H7 (cell line): ENCODE data around the gene PTPRQ. TPM values are rescaled to one million over a fixed set of nuclear protein-coding genes. Genes with fewer than 3 reads are reported as not detected.
A peak's percentile ranks its signal among the peaks of the same experiment; 100 is the strongest.
"Not testable (repeated sequence)": the region's sequence is repeated elsewhere in the genome, so short reads cannot be mapped to it uniquely, and the experiment has no call there.

Experiments
- DNase-seq: peaks from one replicate; pipeline ENCODE4 v3.0.0; 2012
- H3K27me3 ChIP-seq: 2 replicates; pipeline ENCODE4 v1.6.0; 2011; ENCODE audit warnings: mild to moderate bottlenecking, low read length; ENCODE audit not compliant: control insufficient read depth, insufficient read depth
- H3K36me3 ChIP-seq: replicated peaks from 2 replicates; pipeline ENCODE4 v1.5.1; 2011; ENCODE audit warnings: low read length; ENCODE audit not compliant: control insufficient read depth, insufficient read depth
- H3K4me3 ChIP-seq: 2 replicates; pipeline ENCODE4 v1.5.1; 2011; ENCODE audit warnings: low read depth, mild to moderate bottlenecking, control low read depth, low read length, moderate library complexity; ENCODE audit not compliant: insufficient read depth
- total RNA-seq: library from RNA; depleted of rRNA; stranded (reverse); fragments of >200 nt; shearing (Covaris generic); gene quantifications from 2 replicates; pipeline ENCODE4 v1.2.3, GENCODE V29; 2014

The PTPRQ gene
- total RNA-seq, 1 experiment from 2014 or later, result 0.21 TPM

- Histone ChIP-seq H3K27me3 (no peaks in the 10 kb centered on the region), H3K4me3 (no peak overlapping the region), H3K36me3 (no peaks in the 10 kb centered on the region)
- DNase-seq, result no peak
These were observed 176.2 kb downstream of the PTPRQ start for GRCh38 chr12:80620281-80620680.

- Histone ChIP-seq H3K36me3 (no peaks in the 10 kb centered on the region), H3K27me3 (no peaks in the 10 kb centered on the region), H3K4me3 (no peak overlapping the region)
- DNase-seq, result no peak
These were observed 178.2 kb downstream of the PTPRQ start for GRCh38 chr12:80622271-80622670.

DNA sequence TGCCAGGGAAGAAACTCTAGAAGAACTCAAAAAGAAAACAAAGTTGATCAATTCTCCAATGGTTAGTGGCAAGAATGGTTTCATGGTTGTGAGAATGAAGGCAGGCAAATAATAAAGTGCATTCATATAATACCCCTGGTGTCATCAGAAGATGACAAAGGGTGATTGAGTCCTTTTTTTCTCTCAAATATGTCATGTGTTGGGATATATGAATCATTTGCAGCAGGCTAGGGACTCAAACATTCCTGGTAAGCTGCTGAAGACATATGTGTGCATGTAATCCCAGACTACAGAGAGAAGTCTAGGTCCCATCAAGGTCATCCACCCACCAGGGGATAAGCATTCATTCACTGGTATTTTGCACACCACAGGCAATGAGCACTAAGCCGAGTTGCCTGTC lies 181.0 kb downstream of the PTPRQ start:
- no peak for DNase-seq
- no peaks in the 10 kb centered on the region for H3K36me3 ChIP-seq
- H3K27me3 ChIP-seq, result no peaks in the 10 kb centered on the region
- no peak overlapping the region for H3K4me3 ChIP-seq

DNA sequence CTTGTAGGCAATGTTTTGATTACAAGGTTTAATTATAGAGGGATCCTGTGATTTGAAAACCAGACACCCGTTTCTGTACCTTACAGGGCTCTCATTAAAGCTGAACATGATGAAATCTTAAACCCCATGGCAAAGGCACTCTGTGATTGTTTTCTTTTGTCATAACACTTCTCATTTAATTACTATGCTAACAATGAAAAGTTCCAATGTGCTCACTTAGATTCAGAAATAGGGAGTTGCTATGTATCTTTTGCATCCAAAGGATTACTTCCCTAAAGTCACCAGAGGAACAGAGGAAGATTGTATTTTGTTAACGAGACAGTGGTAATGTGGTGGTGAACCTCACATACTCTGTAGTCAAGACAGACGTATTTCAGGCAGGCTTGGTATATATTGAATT lies 181.9 kb downstream of the PTPRQ start:
- H3K4me3 ChIP-seq, result no peak overlapping the region
- DNase-seq, result no peak
- no peaks in the 10 kb centered on the region for H3K27me3 ChIP-seq
- H3K36me3 ChIP-seq, result no peaks in the 10 kb centered on the region

- DNase-seq, result no peak
- Histone ChIP-seq H3K4me3 (no peak overlapping the region), H3K36me3 (no peaks in the 10 kb centered on the region), H3K27me3 (no peaks in the 10 kb centered on the region)
These were observed 183.7 kb downstream of the PTPRQ start for GRCh38 chr12:80627782-80628181.

DNA sequence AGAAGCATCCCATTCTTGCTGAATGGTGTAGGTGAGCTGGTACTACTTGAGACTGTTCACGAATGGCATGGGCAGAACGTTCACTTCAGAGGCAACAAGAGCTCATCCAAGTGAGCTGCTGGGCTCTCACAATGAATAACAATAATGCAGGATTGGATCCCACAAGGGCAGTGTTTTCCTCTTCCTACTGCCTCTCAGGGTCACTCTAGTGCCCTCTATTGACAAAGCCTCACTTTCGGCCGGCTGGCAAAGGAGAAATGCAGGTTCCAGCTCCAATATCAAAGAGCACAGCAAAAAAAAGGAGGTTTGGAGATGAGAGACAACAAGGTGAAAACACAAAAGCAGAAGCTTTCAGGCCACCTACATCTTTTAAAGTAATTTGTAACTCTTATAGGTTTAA lies 188.8 kb downstream of the PTPRQ start:
- H3K27me3 ChIP-seq, result no peaks in the 10 kb centered on the region
- no peaks in the 10 kb centered on the region for H3K36me3 ChIP-seq
- peak; percentile 41 for DNase-seq
- no peak overlapping the region for H3K4me3 ChIP-seq

DNA sequence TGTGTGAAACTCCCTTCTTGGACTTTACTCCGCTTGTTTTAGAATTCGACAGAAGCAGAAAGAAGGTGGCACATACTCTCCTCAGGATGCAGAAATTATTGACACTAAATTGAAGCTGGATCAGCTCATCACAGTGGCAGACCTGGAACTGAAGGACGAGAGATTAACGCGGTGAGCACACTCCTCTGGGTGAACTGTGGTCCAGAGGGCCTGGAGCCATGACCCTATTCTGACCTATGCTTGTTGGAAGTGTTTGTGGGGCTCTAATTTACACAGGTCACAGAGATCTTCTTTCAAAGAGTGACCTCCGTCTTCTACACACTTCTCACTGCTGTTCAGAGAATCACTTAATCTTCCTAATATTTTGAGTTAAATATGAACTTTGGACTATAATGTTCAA lies 190.9 kb downstream of the PTPRQ start:
- Histone ChIP-seq H3K4me3 (no peak overlapping the region), H3K27me3 (no peaks in the 10 kb centered on the region), H3K36me3 (no peaks in the 10 kb centered on the region)
- no peak for DNase-seq

DNA sequence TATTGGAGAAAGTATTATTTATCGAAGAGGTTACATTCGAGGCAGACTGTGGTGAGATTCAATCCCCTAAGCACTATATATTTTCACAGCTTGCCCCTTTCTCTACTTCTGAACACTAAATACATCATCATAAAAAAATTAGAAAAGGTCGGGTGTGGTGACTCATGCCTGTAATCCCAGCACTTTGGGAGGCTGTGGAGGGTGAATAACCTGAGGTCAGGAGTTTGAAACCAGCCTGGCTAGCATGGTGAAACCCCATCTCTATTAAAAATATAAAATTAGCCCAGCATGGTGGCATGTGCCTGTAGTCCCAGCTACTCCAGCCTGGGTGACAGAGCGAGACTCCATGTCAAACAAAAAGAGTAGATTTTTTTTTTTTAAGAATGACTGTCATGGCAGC lies 192.8 kb downstream of the PTPRQ start:
- DNase-seq, result no peak
- no peaks in the 10 kb centered on the region for H3K27me3 ChIP-seq
- H3K4me3 ChIP-seq, result no peak overlapping the region

DNA sequence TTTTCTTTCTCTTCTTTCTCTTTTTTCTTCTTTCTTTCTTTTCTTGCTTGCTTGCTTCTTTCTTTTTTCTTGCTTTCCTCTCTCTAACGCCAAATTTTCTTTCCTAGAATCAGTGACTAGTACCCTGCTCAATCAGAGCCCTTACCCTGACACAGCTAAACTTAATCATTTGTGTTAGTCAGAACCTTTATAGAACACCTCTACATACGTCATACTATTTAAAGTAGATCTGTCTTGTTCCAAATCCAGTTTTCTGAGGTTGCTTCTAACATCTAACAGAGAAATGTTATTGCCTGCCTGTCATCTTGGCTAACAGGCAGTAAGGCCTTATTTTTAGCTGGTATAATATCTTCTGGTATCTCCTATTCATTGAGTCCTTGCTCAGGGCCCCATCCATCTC lies 197.9 kb downstream of the PTPRQ start:
- no peak for DNase-seq
- Histone ChIP-seq H3K36me3 (no peaks in the 10 kb centered on the region), H3K27me3 (no peaks in the 10 kb centered on the region), H3K4me3 (no peak overlapping the region)

More for the DNA sequence above, 192.8 kb downstream of the PTPRQ start:
- no peaks in the 10 kb centered on the region for H3K36me3 ChIP-seq

- H3K36me3 ChIP-seq, result no peaks in the 10 kb centered on the region
- H3K4me3 ChIP-seq, result no peak overlapping the region
- H3K27me3 ChIP-seq, result no peaks in the 10 kb centered on the region
- no peak for DNase-seq
These were observed 199.9 kb downstream of the PTPRQ start for GRCh38 chr12:80643961-80644360.

GRCh38 chr12:80648881-80649280 lies 204.8 kb downstream of the PTPRQ start:
- DNase-seq, result no peak
- no peak overlapping the region for H3K4me3 ChIP-seq

DNA sequence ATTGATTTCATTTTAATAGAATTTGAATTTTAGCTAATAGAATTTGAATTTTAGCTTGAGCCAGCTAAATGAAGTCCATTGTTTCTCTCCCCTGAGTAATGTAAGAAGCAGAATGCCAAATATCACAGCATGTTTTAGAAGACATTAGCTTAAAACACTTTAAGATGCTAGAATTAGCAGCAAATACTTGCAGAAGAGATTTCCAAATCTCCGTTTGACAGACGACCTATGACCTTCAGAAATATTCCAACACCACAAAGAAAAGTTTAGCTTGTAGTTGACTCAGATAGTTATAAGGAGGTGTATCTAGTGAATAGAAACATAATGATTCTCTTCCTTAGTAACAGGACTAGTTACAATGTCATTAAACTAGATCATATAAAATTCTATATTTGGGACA lies 211.7 kb downstream of the PTPRQ start:
- DNase-seq, result no peak
- Histone ChIP-seq H3K36me3 (no peaks in the 10 kb centered on the region), H3K4me3 (no peak overlapping the region)

More at GRCh38 chr12:80648881-80649280, 204.8 kb downstream of the PTPRQ start:
- Histone ChIP-seq H3K27me3 (no peaks in the 10 kb centered on the region), H3K36me3 (no peaks in the 10 kb centered on the region)

GRCh38 chr12:80659512-80660063 lies 215.6 kb downstream of the PTPRQ start:
- no peaks in the 10 kb centered on the region for H3K36me3 ChIP-seq
- no peaks in the 10 kb centered on the region for H3K27me3 ChIP-seq
- no peak for DNase-seq
- no peak overlapping the region for H3K4me3 ChIP-seq

More for the DNA sequence above, 211.7 kb downstream of the PTPRQ start:
- H3K27me3 ChIP-seq, result no peaks in the 10 kb centered on the region

DNA sequence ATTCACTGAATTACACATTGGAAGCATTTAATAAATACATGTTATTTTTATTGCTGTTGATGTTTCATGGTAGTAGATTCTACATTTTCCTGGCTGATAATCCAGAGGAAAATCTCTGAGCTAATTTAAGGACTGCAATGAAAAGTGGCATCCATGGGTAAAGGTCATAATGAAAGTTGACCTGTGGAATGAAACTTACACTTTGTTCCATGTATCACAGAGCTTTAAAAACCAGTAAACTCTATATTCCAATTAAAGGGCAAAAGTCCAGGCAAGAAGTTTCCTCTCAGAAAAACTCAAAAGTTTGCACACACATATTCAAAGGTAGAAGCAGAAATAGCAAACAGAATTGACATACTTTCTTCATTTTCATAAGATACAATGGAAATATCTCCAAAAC lies 218.6 kb downstream of the PTPRQ start:
- Histone ChIP-seq H3K27me3 (no peaks in the 10 kb centered on the region), H3K36me3 (no peaks in the 10 kb centered on the region), H3K4me3 (no peak overlapping the region)
- DNase-seq, result no peak

DNA sequence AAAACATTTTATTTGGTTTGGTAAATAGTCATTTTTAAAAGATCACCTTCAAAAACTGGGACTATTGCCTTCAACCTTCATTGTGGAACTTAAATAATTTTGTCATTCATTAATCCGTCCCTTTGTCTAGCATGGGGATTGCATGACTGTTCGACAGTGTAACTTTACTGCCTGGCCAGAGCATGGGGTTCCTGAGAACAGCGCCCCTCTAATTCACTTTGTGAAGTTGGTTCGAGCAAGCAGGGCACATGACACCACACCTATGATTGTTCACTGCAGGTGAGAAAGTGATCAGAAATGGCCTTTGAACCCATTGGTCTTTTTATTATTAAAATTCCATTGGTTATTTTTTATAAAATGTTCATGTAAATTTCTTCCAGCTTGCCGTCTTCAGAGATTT lies 226.2 kb downstream of the PTPRQ start:
- no peaks in the 10 kb centered on the region for H3K36me3 ChIP-seq
- H3K4me3 ChIP-seq, result no peak overlapping the region
- no peak for DNase-seq
- no peaks in the 10 kb centered on the region for H3K27me3 ChIP-seq

GRCh38 chr12:80676042-80676636 lies 232.1 kb downstream of the PTPRQ start:
- H3K4me3 ChIP-seq, H3K27me3 ChIP-seq, DNase-seq: not testable (repeated sequence)

More at GRCh38 chr12:80676042-80676636, 232.1 kb downstream of the PTPRQ start:
- H3K36me3 ChIP-seq, result not testable (repeated sequence)
